Epithelial cell of proximal tubule (primary cell): ENCODE data around the gene ABCG4. TPM values are rescaled to one million over a fixed set of nuclear protein-coding genes. Genes with fewer than 3 reads are reported as not detected.

ENCODE experiments used
- DNase-seq: peaks from one replicate; pipeline ENCODE4 v3.0.0-alpha.2; 2011; ENCODE audit warnings: low read depth
- H3K4me3 ChIP-seq: 2 replicates; pipeline ENCODE4 v1.5.1; 2011; ENCODE audit warnings: low read depth, mild to moderate bottlenecking, low read length
- total RNA-seq: library from RNA; depleted of rRNA; stranded (reverse); fragments of >200 nt; gene quantifications from 2 replicates; pipeline ENCODE4 v1.2.3, GENCODE V29; 2015
- TF ChIP-seq, protein P1 (sequence below): conservative IDR thresholded peaks from 2 replicates; pipeline ENCODE4 v1.5.1; 2012; ENCODE audit warnings: low read depth, mild to moderate bottlenecking, low read length

The ABCG4 gene
- total RNA-seq, 1 donor from 2014 or later, result not detected

DNA sequence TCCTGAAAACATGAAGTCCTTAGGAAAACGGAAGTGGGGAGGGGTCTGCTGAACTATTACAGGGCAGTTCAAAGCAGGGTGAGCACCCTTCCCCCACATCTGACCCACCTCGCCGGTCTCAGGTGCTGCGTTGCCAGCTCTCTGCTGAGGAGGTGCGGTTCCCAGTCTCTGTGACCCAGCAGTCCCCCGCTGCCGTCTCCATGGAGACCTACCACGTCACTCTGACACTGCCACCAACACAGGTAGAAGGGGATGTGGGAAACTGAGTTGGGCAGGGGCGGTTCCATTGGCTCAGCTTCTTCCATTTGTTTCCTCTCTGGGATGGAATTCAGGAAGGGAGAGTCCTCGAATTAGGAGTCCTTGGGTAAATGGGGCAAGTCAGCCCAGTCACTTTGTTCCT, 38.4 kb upstream of the ABCG4 start:
- no peak overlapping the region for H3K4me3 ChIP-seq
- TF ChIP-seq, protein P1, sequence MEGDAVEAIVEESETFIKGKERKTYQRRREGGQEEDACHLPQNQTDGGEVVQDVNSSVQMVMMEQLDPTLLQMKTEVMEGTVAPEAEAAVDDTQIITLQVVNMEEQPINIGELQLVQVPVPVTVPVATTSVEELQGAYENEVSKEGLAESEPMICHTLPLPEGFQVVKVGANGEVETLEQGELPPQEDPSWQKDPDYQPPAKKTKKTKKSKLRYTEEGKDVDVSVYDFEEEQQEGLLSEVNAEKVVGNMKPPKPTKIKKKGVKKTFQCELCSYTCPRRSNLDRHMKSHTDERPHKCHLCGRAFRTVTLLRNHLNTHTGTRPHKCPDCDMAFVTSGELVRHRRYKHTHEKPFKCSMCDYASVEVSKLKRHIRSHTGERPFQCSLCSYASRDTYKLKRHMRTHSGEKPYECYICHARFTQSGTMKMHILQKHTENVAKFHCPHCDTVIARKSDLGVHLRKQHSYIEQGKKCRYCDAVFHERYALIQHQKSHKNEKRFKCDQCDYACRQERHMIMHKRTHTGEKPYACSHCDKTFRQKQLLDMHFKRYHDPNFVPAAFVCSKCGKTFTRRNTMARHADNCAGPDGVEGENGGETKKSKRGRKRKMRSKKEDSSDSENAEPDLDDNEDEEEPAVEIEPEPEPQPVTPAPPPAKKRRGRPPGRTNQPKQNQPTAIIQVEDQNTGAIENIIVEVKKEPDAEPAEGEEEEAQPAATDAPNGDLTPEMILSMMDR, result no peak
- DNase-seq, result no peak

- TF ChIP-seq, protein P1, result no peak
- H3K4me3 ChIP-seq, result no peak overlapping the region
- DNase-seq, result no peak
Measured at GRCh38 chr11:119111361-119111925, 37.4 kb upstream of the ABCG4 start.

- DNase-seq, result no peak
- TF ChIP-seq, protein P1, result no peak
- no peak overlapping the region for H3K4me3 ChIP-seq
Measured at GRCh38 chr11:119112314-119113020, 36.4 kb upstream of the ABCG4 start.

- TF ChIP-seq, protein P1, result no peak
- no peak for DNase-seq
- no peak overlapping the region for H3K4me3 ChIP-seq
Measured at GRCh38 chr11:119113716-119114115, 35.1 kb upstream of the ABCG4 start.

GRCh38 chr11:119114351-119114750, 34.5 kb upstream of the ABCG4 start:
- DNase-seq, result no peak
- TF ChIP-seq, protein P1, result no peak
- no peak overlapping the region for H3K4me3 ChIP-seq

DNA sequence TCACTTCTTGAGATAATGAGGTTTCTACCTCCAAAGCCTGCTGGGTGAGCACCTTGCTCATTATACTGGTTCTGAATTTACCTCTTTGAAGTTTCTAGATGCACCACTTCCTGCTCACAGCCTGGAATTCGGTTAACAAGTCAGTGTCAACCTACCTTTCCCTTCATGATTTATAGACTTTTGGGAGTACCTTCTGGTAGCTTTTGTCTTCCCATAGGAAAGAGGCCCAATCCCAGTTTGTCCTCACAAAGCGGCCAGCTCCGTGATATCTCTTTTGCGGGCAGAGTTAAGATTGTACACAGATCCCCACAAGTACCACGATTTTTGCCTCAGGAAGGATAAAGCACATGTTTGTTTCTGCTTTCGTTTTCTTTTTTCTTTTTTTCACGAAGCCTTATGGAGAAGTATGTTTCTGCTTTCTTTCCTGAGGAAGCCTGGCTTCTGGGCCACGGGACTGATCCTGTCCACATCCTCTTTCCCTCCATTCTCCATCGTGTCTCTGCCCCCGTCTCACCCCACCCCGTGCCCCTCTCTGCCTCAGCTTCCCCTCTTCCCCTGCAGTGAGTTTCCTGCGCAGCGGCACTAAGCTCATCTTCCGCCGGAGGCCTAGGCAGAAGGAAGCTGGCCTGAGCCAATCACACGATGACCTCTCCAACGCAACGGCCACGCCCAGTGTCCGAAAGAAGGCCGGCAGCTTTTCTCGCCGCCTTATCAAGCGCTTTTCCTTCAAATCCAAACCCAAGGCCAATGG, 33.2 kb upstream of the ABCG4 start:
- TF ChIP-seq, protein P1, result no peak
- no peak overlapping the region for H3K4me3 ChIP-seq
- no peak for DNase-seq
